ENCODE measurements around the gene PBOV1.

The PBOV1 gene

DNA sequence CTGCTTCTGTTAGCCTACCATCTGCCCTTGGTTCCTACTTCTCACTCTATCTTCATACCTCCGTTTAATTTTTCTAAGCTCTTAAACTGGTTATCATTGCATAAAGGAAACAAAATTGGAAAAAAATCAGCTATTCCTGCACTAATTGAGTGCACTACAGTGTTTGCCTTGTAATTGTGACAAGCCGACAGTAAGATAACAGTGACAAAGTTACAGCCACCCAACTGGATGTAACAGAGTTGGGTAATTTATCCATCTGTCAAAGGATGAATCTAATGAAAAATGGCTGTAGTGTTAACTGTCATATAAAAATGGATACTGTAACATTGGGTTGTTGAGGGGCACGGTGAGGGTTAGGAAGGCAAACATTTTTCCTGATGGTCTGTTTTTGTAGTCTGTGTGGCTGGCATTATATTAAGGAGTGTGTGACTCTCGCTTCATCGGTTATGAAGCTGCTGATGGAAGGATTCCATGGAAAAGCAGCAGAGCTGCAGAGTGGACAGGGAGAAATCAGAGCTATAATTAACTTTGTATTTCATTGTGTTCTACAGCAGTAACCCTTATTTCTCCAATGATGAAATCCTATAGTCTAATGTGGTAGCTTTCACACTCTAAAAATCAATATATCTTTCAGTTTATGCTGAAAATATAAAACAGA lies 12.7 kb downstream of the PBOV1 start:
- peak in 2 of 51 donors; percentile 2 to 14 for DNase-seq

DNA sequence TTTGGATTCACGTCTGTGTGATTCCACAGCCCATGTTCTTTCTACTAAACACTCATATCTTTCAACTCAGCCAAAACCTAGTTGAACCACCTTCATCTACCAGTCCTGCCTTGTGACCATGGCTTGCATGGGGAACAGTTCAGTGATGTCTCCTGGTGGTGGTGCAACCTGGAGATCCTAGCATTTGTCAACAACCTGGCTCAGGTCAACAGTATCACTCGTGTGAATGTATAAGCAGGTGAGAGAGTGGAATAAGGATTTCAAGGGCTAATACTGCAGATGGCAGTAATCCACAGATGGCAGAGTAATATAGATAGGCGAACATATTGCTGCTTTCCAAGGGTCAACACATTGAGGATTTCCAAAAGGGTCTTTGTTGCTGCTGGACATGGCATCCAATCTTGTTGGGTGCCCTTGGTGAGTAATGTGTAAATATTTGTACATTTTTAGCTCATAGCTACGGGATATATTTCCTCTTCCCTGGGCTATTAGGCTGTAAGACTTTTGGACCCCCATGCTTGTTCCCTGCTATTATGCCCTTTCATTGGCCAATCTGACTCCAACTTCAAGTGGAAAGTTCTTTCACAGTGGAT lies 13.4 kb downstream of the PBOV1 start:
- no peak for DNase-seq

DNA sequence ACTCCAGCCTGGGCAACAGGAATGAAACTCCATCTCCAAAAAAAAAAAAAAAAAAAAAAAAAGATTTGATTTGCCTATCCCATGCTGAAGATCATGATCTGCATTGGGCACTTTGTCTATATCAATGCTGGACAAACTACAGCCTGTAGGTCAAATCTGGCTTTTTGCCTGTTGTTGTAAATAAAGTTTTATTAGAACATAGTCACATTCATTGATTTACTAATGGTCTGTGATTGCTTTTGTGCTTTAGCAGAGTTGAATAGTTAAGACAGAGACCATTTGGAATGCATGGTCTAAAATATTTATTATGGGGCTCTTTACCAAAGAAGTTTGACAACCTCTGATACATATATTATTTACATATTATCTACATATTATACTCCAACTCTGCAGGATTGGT lies 14.0 kb downstream of the PBOV1 start:
- DNase-seq, result no peak

DNA sequence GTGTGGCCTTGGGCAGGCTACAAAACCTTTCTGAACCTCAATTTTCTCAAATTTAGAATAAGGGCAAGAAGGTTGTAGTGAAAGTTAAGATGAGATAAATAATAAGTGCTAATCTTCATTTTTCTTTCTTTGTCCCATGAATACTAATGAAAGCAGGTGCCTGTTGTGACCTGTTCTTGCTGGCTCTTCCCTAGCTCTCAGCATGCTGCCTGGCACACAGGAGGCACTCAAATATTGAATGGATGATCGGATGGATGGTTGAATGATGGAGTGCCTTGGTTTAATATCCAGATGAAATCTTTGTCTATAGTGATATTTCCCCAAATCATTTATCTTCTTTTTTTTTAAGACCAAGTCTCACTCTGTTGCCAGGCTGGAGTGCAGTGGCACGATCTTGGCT lies 15.0 kb downstream of the PBOV1 start:
- DNase-seq, result no peak

DNA sequence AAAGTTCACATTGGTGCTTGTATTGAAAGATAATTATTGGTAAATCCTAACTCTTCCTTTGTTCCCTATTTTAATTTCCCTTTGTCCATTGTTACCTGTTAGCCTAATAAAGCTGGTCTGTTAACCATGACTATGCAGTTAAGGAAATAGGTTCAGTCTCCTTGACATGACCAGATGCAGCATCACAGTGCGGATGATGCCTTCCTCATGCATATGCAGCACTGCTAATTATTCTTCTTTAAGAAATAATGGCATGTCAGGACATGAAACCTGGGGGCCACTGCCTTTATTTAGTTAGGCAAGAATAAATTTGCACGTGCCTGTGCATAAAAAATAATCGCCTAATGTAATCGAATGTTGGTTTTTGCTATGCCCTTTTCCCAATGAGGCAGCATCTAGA lies 16.5 kb downstream of the PBOV1 start:
- no peak for DNase-seq

DNA sequence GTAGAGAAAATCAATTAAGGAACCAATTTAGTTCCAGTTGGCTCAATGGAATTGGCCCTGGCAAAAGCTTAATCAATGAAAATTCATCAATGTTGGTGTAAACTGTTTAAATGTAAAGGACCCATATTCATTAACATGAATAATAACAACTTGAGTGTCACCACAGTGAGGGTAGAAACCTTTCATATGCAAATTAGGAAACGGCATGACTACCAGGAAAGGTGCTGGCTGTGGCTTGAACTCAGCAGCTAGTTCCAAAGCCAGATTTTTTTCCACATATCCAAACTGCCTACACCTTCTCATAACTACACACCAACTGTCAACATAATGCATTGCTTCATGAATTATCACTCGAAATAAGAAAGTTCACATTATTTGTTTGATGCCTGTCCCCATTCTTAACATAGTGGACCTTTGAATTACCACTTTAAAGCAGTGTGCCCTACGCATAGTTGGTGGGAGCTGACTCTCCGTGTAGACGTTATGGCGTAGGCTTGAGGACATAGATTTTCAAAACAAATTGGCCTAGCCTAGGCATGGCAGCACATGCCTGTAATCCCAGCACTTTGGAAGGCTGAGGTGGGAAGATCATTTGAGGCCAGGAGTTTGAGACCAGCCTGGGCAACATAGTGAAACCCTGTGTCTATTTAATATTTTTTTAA lies 19.7 kb downstream of the PBOV1 start:
- no peak for DNase-seq

DNA sequence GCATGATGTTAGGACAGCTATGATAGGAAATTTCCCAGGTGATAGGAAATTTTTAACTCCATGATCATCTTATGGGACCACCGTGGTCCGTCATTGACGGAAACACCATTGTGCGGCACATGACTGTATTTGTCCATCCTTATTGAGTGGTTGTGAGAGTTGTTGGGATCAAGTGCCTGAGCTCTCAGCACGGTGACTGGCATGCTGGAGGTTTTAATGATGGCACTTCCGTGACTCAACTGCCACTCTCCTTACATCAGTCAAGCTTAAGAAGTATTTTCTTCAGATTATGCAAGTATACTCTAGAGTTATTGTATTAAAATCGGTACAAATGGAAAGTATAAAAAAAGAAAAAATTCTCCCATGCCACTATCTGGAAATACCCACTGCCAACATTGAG lies 20.7 kb downstream of the PBOV1 start:
- no peak for DNase-seq

DNA sequence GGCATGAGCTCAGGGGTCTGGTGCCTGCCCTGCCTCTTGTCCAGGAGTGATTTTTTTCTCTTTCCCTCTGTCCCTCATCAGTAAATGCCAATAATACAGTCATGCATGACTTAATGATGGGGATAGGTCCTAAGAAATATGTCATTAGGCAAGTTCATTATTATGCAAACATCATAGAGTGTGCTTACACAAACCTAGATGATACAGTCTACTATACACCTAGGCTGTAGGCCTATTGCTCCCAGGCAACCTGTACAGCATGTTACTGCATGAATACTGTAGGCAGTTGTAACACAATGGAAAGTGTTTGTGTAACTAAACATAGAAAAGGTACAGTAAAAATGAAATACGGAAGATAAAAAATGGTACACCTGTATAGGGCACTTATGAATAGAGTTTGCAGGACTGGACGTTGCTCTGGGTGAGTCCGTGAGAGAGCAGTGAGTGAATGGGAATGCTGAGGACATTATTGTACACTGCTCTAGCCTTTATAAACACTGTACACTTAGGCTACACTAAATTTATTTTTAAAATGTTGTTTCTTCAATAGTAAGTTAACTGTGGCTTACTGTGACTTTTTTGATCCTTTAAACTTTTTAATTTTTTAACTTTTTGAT lies 22.1 kb downstream of the PBOV1 start:
- no peak for DNase-seq

DNA sequence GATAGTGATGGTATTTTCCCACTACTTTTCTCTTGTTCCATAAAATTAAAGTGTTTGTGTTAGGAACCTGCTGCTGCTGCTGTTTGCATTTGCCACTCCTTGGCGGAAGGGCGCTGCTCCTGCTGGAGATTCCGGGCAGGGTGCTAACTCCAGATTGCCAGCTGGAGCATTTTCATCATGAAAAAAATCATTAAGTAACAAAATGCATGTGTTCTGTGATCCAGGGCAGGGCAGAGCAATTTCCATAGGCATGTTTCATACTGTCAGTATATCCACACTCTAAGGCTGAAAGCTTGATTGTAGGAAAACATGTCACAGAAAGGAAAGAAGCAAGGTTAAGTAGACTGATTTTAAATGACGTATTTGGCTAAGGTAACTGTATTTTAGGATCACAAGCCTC lies 24.0 kb downstream of the PBOV1 start:
- DNase-seq, result peak in 4 of 51 donors; percentile 3 to 11 (median 4)

DNA sequence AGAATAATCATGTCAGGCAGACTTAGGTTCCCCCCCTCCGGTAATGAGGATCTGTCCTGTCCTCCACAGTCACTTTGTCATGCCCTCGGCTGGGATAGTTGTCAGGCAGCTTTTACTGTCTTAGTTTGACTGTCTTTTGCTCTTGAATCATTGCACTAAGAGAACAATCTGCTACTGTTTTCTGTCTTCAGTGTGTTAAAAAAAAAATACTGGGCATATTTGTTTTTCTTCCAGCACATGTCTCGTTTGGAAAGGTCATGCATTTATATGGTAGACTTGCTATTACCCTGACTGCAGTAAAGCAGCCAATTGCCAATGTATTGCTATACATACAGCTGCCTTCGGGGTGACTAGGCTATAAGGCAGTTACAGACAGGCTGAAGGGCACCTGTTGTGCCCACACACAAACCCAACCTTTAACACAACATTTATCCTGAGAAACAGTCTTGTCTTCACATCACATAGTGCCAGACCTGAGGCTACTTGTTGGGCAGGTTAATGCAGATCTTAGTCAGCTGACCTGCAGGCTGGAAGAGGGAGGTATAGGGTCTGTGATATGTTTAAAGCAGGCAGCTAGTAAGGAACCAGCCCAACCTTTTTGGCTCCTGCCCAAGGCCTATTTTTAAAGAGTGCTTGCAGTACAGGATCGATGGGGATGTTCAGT lies 29.9 kb downstream of the PBOV1 start:
- peak in 12 of 51 donors; percentile 7 to 53 (median 18) for DNase-seq

DNA sequence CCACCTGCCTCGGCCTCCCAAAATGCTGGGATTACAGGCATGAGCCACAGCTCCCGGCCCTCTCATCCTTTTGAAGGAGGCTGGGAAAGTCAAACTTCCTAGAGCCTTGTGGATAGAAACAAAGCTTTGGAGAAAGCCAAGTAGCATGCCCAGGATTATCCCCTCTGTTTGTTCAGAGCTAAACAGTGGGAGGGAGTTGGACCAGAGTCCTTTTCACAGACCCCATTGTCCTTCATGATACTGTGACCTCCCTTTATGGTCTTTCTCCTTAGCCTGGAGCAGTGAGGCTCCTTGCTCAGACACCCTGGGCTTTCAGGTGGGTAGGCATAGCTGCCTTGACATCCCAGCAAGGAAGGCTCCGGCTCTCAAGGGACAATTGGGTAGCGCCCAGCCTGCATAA lies 31.1 kb downstream of the PBOV1 start:
- no peak for DNase-seq

DNA sequence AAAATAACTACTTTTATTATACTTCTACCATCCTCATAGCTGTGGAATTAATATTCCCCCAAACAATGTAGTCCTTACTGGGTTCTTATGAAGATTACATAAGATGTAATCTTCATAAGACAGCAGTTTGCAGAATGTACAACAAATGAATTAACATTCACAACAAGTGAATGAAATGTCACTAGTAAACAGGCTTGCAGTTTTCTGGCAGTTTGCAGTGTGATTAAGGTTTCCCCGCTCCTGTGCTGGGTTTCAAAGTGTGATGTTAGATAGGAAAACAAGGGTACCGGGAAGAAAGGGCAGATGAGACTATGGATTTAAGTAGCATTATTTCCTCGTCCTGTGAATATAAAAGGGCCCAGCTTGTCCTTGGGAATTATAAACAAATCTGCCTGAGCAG lies 34.1 kb downstream of the PBOV1 start:
- DNase-seq, result peak in 1 of 51 donors; percentile 22

DNA sequence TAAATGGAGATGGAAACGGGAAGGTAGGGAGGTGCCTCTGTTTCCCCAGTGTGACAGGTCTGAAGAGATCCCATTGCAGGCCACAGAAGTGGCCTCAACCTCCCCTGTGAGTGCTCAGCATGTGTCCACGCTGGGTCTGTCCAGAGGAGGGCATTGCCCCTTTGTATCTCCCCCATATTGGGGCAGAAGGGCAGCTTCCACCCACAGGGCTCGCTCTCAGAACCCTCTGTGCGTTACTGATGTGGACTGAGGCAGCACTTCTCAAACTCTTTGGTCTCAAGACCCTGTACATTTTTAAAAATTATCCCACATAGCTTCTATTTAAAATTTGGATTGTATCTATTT lies 34.5 kb downstream of the PBOV1 start:
- DNase-seq, result peak in 4 of 51 donors; percentile 6 to 41 (median 31)

DNA sequence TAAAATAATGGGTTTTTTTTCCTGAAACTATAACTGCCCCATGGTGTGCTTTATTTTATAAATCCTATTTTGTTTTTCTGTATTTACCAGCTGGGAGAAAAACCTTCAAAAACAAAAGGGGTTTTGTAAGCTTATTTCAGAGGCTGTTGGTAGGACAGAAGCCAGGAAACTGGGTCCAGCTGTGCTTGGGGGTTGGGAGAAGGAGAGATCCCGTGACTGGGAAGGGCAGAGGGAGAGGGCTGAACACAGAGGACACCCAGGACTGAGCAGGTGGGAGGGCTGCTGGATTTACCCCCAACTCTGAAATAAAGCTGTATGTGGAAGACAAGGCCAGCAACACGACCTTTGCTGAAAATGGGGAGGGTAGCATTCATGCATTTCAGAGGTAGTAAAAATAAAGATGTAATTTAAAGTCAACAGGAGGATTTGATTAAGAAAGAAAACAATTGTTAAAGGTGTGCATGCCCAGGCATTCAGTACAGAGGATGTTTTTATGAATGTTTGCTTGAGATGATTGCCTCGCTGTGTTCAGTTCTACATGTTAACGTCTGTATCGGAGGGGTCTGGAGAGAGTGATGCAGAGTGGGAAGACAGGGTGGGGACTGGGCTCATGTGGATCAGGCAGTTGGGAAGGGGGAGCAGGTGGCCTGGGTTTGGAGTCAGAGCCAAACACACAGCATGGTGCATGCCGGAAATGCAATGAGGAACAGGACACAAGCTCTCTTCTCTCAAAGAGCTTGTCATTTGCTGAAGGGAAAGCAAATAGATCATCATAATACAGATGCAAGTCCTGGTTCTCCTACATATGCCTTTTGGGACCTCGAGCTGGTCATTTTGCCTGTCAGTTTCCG lies 35.1 kb downstream of the PBOV1 start:
- peak in 48 of 51 donors; percentile 9 to 90 (median 58) for DNase-seq

DNA sequence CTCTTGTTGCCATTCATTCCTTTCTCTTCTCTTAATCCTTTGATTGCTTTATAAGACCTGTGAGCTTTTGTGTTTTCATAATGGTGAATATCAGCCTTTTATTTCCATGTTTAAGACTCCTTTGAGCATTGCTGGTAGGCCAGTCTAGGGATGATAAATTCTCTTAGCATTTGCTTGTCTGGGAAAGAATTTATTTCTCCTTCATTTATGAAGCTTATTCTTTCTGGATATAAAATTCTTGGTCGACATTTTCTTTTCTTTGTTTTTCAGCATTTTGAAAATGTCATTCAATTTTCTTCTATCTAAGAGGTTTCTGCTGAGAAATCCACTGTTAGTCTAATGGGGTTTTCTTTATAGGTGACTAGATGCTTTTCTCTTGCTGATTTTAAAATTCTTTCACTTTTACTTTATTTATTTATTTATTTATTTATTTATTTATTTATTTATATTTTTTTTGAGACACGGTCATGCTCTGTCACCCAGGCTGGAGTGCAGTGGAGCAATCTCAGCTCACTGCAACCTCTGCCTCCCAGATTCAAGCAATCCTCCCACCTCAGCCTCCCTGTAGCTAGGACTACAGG lies 41.5 kb downstream of the PBOV1 start:
- DNase-seq, result no peak

DNA sequence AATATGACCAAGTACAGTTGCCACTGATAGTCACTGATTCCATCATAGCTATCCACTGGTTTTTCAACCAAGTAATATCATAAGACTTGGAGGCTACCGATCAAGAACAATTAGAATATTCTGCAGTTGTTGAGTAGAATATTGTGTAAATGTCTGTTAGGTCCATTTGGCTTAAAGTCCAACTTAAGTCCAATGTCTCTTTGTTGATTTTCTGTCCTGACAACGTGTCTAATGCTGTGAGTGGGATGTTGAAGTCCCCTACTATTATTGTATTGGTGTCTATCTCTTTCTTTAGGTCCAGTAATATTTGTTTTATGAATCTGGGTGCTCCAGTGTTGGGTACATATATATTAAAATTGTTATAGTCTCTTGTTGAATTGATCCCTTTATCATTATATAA lies 42.7 kb downstream of the PBOV1 start:
- no peak for DNase-seq
